Calu3 (cell line): Measurements from ENCODE around the gene UNC45A. TPM values are rescaled to one million over a fixed set of nuclear protein-coding genes. Genes with fewer than 3 reads are reported as not detected.

Experiments
- BruUV-seq: library from RNA; stranded (reverse); fragments of 400-500 nt; replicated peaks from 2 replicates; lab custom pipeline; 2021; lab: Mats Ljungman, UMichigan
- CTCF ChIA-PET: fragments of 300-600 bp; sonication (Branson Sonifier 250); formaldehyde crosslinking; loops from one replicate; lab custom pipeline; 2022; ENCODE audit warnings: antibody characterized with exemption; lab: Charles Lee
- DNase-seq: peaks from one replicate; pipeline ENCODE4 v3.0.0; 2022
- H3K27ac Mint-ChIP-seq: one replicate; pipeline ENCODE4 v1.8.0; 2022; ENCODE audit warnings: mixed read lengths; ENCODE audit not compliant: unreplicated experiment
- H3K27me3 Mint-ChIP-seq: one replicate; pipeline ENCODE4 v1.8.0; 2022; ENCODE audit warnings: mixed read lengths; ENCODE audit not compliant: unreplicated experiment
- H3K36me3 Mint-ChIP-seq: one replicate; pipeline ENCODE4 v1.8.0; 2022; ENCODE audit warnings: mild to moderate bottlenecking, moderate library complexity, mixed read lengths; ENCODE audit not compliant: insufficient read depth, unreplicated experiment
- H3K4me1 Mint-ChIP-seq: one replicate; pipeline ENCODE4 v1.8.0; 2022; ENCODE audit warnings: mild to moderate bottlenecking, low read depth, mixed read lengths; ENCODE audit not compliant: unreplicated experiment
- H3K4me3 Mint-ChIP-seq: one replicate; pipeline ENCODE4 v1.8.0; 2022; ENCODE audit warnings: mild to moderate bottlenecking, low read depth, moderate library complexity, mixed read lengths; ENCODE audit not compliant: unreplicated experiment
- H3K9me3 Mint-ChIP-seq: one replicate; pipeline ENCODE4 v1.8.0; 2022; ENCODE audit warnings: low read depth, mixed read lengths; ENCODE audit not compliant: unreplicated experiment
- intact Hi-C: fragments of 100-400 bp; cut with micrococcal nuclease; formaldehyde crosslinking; loops from one replicate; pipeline ENCODE4 v1.10.0; 2022; ENCODE audit not compliant: unreplicated experiment
- total RNA-seq: library from RNA; stranded (reverse); gene quantifications from 2 replicates; pipeline ENCODE4 v1.2.3, GENCODE V29; 2022
- TF ChIP-seq, protein P1 (sequence below): fragments of 200-600 bp; IDR thresholded peaks from one replicate; pipeline ENCODE4 v1.8.0; 2022; ENCODE audit warnings: antibody characterized with exemption; ENCODE audit not compliant: unreplicated experiment

The UNC45A gene
- total RNA-seq, 1 experiment from 2014 or later, result 66.5 TPM

- Mint-ChIP-seq H3K27me3 (peaks cover 25% of the 10 kb centered on the region), H3K27ac (no peak overlapping the region), H3K36me3 (peaks cover 5% of the 10 kb centered on the region), H3K9me3 (no peaks in the 10 kb centered on the region), H3K4me1 (no peaks in the 10 kb centered on the region), H3K4me3 (no peak overlapping the region)
- CTCF ChIA-PET, result interaction anchor here (2.3 kb wide), 1 partner anchor 239 kb away, joined by 32 read pairs; no protein-coding TSS in a partner anchor
- DNase-seq, result no peak
- intact Hi-C loops, result loop anchor here (5.0 to 10.0 kb wide), 3 partner anchors 70 to 595 kb away; no protein-coding TSS in a partner anchor
- no TSS peak for BruUV-seq
- TF ChIP-seq, protein P1, sequence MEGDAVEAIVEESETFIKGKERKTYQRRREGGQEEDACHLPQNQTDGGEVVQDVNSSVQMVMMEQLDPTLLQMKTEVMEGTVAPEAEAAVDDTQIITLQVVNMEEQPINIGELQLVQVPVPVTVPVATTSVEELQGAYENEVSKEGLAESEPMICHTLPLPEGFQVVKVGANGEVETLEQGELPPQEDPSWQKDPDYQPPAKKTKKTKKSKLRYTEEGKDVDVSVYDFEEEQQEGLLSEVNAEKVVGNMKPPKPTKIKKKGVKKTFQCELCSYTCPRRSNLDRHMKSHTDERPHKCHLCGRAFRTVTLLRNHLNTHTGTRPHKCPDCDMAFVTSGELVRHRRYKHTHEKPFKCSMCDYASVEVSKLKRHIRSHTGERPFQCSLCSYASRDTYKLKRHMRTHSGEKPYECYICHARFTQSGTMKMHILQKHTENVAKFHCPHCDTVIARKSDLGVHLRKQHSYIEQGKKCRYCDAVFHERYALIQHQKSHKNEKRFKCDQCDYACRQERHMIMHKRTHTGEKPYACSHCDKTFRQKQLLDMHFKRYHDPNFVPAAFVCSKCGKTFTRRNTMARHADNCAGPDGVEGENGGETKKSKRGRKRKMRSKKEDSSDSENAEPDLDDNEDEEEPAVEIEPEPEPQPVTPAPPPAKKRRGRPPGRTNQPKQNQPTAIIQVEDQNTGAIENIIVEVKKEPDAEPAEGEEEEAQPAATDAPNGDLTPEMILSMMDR, result no peak
Observed at GRCh38 chr15:90887037-90887481, 48.0 kb upstream of the UNC45A start.

DNA sequence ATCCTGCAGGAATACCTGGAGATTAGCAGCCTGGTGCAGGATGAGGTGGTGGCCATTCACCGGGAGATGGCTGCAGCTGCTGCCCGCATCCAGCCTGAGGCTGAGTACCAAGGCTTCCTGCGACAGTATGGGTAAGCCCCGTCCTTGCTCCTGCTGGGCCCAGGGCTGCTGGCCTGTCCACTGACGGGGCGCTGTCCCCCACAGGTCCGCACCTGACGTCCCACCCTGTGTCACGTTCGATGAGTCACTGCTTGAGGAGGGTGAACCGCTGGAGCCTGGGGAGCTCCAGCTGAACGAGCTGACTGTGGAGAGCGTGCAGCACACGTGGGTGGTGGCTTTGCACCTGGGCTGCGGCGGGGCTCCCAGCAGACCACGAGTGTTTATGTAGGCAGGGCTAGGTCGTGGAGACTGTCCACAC lies 45.8 kb upstream of the UNC45A start:
- no TSS peak for BruUV-seq
- no peaks in the 10 kb centered on the region for H3K4me1 Mint-ChIP-seq

DNA sequence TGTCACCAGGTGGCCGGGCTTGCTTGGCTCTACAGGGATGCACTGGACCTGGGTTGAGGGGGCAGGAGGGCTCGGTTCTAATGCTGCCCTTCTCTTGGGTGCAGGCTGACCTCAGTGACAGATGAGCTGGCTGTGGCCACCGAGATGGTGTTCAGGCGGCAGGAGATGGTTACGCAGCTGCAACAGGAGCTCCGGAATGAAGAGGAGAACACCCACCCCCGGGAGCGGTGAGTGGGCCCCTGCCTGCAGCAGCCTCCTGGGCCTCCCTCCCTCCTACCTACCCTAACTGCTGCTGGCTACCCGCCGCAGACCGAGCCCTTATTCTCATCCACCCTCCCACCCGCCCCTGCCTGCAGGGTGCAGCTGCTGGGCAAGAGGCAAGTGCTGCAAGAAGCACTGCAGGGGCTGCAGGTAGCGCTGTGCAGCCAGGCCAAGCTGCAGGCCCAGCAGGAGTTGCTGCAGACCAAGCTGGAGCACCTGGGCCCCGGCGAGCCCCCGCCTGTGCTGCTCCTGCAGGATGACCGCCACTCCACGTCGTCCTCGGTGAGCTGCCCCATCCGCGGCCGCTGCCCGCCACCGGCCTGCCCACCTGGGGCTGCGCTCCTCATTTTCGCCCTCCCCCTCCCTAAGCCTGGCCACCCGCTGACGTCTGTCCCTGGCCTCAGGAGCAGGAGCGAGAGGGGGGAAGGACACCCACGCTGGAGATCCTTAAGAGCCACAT lies 45.2 kb upstream of the UNC45A start:
- BruUV-seq, result no TSS peak
- intact Hi-C loops, result loop anchor here (5.0 to 10.0 kb wide), 3 partner anchors 73 to 598 kb away; no protein-coding TSS in a partner anchor

More for the DNA sequence above, 45.8 kb upstream of the UNC45A start:
- CTCF ChIA-PET, result no interaction called here
- intact Hi-C loops, result loop anchor here (5.0 to 10.0 kb wide), 3 partner anchors 72 to 597 kb away; no protein-coding TSS in a partner anchor
- DNase-seq, result no peak
- TF ChIP-seq, protein P1, result no peak
- H3K27me3 Mint-ChIP-seq, result peaks cover 25% of the 10 kb centered on the region
- no peaks in the 10 kb centered on the region for H3K9me3 Mint-ChIP-seq
- H3K27ac Mint-ChIP-seq, result no peak overlapping the region
- no peaks in the 10 kb centered on the region for H3K36me3 Mint-ChIP-seq
- H3K4me3 Mint-ChIP-seq, result no peak overlapping the region

DNA sequence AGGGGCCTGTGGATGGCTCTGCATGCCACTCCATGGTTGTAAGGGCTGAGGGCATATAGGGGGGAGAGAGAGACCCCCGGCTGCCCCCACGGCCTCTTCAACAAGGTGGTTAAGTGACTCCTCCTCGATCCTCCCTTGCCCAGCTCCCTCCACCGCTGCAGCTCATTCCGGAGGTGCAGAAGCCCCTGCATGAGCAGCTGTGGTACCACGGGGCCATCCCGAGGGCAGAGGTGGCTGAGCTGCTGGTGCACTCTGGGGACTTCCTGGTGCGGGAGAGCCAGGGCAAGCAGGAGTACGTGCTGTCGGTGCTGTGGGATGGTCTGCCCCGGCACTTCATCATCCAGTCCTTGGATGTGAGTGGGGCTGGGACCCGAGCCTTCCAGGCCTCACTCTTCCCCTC lies 44.2 kb upstream of the UNC45A start:
- no peak overlapping the region for H3K4me3 Mint-ChIP-seq
- BruUV-seq, result no TSS peak
- no peaks in the 10 kb centered on the region for H3K9me3 Mint-ChIP-seq
- no peaks in the 10 kb centered on the region for H3K36me3 Mint-ChIP-seq
- H3K4me1 Mint-ChIP-seq, result no peaks in the 10 kb centered on the region
- H3K27me3 Mint-ChIP-seq, result peaks cover 32% of the 10 kb centered on the region
- no peak for DNase-seq
- TF ChIP-seq, protein P1, result no peak
- intact Hi-C loops, result no loop called here
- CTCF ChIA-PET, result no interaction called here
- H3K27ac Mint-ChIP-seq, result no peak overlapping the region

More for the DNA sequence above, 45.2 kb upstream of the UNC45A start:
- no peaks in the 10 kb centered on the region for H3K9me3 Mint-ChIP-seq
- no peaks in the 10 kb centered on the region for H3K4me1 Mint-ChIP-seq
- TF ChIP-seq, protein P1, result no peak
- no peaks in the 10 kb centered on the region for H3K36me3 Mint-ChIP-seq
- DNase-seq, result no peak
- CTCF ChIA-PET, result interaction anchor here (0.6 kb wide), 1 partner anchor 530 kb away, joined by 3 read pairs; no protein-coding TSS in a partner anchor
- H3K4me3 Mint-ChIP-seq, result no peak overlapping the region
- H3K27ac Mint-ChIP-seq, result no peak overlapping the region
- H3K27me3 Mint-ChIP-seq, result peaks cover 25% of the 10 kb centered on the region
